Measurements from ENCODE around the gene CYP2U1. TPM values are rescaled to one million over a fixed set of nuclear protein-coding genes. Genes with fewer than 3 reads are reported as not detected.
A peak's percentile ranks its signal among the peaks of the same experiment; 100 is the strongest.

Gene CYP2U1
- total and polyA plus RNA-seq, 2 donors (not counting 1 experiment from before 2014, with no cell fraction given) = 15.5 to 24.3 TPM

DNA sequence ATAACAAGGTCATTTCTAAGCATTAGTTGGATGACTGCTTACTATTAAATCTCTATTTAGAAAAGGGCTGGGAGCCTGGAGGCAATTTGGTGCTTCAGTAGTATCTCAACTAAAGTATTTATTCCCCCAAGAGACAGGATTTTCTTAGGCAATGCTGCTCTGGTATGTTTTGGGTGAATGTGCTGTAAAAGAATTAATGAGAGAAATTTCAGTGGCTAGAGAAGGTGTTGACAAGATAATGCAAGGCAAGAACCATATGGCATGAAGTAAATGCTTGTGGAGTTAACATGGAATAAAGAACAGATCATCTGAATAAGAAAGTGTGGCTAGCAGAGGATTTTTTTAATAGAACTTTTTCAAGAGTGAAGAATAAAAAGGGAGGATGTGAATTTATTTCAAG lies 3.9 kb downstream of the CYP2U1 start:
- TF ChIP-seq, protein P1, sequence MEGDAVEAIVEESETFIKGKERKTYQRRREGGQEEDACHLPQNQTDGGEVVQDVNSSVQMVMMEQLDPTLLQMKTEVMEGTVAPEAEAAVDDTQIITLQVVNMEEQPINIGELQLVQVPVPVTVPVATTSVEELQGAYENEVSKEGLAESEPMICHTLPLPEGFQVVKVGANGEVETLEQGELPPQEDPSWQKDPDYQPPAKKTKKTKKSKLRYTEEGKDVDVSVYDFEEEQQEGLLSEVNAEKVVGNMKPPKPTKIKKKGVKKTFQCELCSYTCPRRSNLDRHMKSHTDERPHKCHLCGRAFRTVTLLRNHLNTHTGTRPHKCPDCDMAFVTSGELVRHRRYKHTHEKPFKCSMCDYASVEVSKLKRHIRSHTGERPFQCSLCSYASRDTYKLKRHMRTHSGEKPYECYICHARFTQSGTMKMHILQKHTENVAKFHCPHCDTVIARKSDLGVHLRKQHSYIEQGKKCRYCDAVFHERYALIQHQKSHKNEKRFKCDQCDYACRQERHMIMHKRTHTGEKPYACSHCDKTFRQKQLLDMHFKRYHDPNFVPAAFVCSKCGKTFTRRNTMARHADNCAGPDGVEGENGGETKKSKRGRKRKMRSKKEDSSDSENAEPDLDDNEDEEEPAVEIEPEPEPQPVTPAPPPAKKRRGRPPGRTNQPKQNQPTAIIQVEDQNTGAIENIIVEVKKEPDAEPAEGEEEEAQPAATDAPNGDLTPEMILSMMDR (conservative IDR thresholded peaks at IDR 0.05 in 1 of 2, IDR thresholded peaks at IDR 0.05 in 1 of 2; ENCODE audit: low read depth in 1 of 2, low read length in 2 of 2) = no peak
- no peak for TF ChIP-seq EZH2 (IDR thresholded peaks at IDR 0.05; ENCODE audit: low read length, missing control alignments)
- Histone ChIP-seq H3K36me3 (ENCODE audit: control insufficient read depth, insufficient read depth, low read length) (no peaks in the 10 kb centered on the region), H4K20me1 (ENCODE audit: control insufficient read depth, extremely low read depth, insufficient read depth, low read length) (no peaks in the 10 kb centered on the region), H3K9me3 (ENCODE audit: control insufficient read depth, insufficient read depth, low read depth, low read length) (no peaks in the 10 kb centered on the region), H3K9ac (ENCODE audit: insufficient read depth, low read length) (no peak overlapping the region), H2AFZ (ENCODE audit: low read length) (no peak overlapping the region), H3K4me3 (replicated peaks in 1 of 4; ENCODE audit: control extremely low read depth in 1 of 4, insufficient read depth in 1 of 4, low read depth in 3 of 4, low read length in 4 of 4) (no peak overlapping the region), H3K27ac (ENCODE audit: insufficient read depth, low read length) (no peak overlapping the region), H3K27me3 (ENCODE audit: control insufficient read depth, insufficient read depth, low read length) (no peaks in the 10 kb centered on the region), H3K79me2 (ENCODE audit: control insufficient read depth, insufficient read depth, low read length) (peaks cover 2% of the 10 kb centered on the region), H3K4me2 (ENCODE audit: extremely low read depth, insufficient read depth, low read length) (no peak overlapping the region), H3K4me1 (ENCODE audit: control insufficient read depth, extremely low read depth, insufficient read depth, low read length) (peaks cover 2% of the 10 kb centered on the region)
- no peak for DNase-seq (ENCODE audit: low read depth in 2 of 2)

DNA sequence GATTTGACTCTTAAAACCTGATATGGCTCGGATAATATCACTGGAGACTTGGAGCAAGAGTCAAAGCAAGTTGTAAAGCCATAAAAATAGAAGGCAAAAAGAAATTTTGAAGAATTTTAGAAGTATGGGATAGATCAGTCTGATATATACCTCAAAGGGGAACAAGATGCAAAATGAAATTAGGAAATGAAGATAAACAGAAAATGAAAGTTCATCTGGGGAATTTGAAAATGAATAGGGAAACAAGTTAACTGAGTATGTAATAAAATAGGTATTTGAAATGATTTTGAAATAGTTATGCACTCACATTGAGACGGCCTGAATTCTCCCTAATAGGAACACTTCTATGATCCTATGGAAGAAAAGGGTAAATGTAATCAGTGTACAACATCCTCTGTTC lies 5.7 kb downstream of the CYP2U1 start:
- Histone ChIP-seq H3K36me3 (ENCODE audit: control insufficient read depth, insufficient read depth, low read length) (no peaks in the 10 kb centered on the region), H3K4me3 (replicated peaks in 1 of 4; ENCODE audit: control extremely low read depth in 1 of 4, insufficient read depth in 1 of 4, low read depth in 3 of 4, low read length in 4 of 4) (no peak overlapping the region), H3K9ac (ENCODE audit: insufficient read depth, low read length) (no peak overlapping the region), H3K79me2 (ENCODE audit: control insufficient read depth, insufficient read depth, low read length) (peaks cover 2% of the 10 kb centered on the region), H3K4me2 (ENCODE audit: extremely low read depth, insufficient read depth, low read length) (no peak overlapping the region), H2AFZ (ENCODE audit: low read length) (no peak overlapping the region), H4K20me1 (ENCODE audit: control insufficient read depth, extremely low read depth, insufficient read depth, low read length) (no peaks in the 10 kb centered on the region), H3K4me1 (ENCODE audit: control insufficient read depth, extremely low read depth, insufficient read depth, low read length) (peaks cover 2% of the 10 kb centered on the region), H3K27ac (ENCODE audit: insufficient read depth, low read length) (no peak overlapping the region), H3K9me3 (ENCODE audit: control insufficient read depth, insufficient read depth, low read depth, low read length) (no peaks in the 10 kb centered on the region), H3K27me3 (ENCODE audit: control insufficient read depth, insufficient read depth, low read length) (no peaks in the 10 kb centered on the region)
- TF ChIP-seq EZH2 (IDR thresholded peaks at IDR 0.05; ENCODE audit: low read length, missing control alignments) = no peak
- TF ChIP-seq, protein P1 (conservative IDR thresholded peaks at IDR 0.05 in 1 of 2, IDR thresholded peaks at IDR 0.05 in 1 of 2; ENCODE audit: low read depth in 1 of 2, low read length in 2 of 2) = no peak
- no peak for DNase-seq (ENCODE audit: low read depth in 2 of 2)

DNA sequence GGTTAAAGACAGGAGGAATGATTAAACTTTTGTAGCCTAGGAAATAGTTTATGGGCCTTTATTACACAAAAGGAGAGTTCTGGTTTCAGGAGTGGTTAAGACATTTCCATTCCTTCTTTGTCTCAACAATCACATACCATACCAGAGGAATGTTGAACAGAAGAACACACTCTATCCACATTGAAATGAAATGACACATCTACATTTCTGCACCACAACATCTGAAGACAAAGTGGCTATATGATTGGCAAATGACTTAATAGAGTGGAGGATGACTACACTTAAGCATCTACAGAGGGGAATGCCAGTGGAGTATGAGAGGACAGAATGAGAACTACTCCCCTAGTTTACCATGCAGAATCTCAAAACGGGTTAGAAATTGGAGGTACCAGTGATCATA lies 8.0 kb downstream of the CYP2U1 start:
- no peak overlapping the region for H3K4me3 ChIP-seq (replicated peaks in 1 of 4; ENCODE audit: control extremely low read depth in 1 of 4, insufficient read depth in 1 of 4, low read depth in 3 of 4, low read length in 4 of 4)
- TF ChIP-seq, protein P1 (conservative IDR thresholded peaks at IDR 0.05 in 1 of 2, IDR thresholded peaks at IDR 0.05 in 1 of 2; ENCODE audit: low read depth in 1 of 2, low read length in 2 of 2) = no peak
- TF ChIP-seq EZH2 (IDR thresholded peaks at IDR 0.05; ENCODE audit: low read length, missing control alignments) = no peak
- DNase-seq (ENCODE audit: low read depth in 2 of 2) = peak in 1 of 2 donors; percentile 56
- H3K27ac ChIP-seq (ENCODE audit: insufficient read depth, low read length) = no peak overlapping the region
- no peaks in the 10 kb centered on the region for H3K4me1 ChIP-seq (ENCODE audit: control insufficient read depth, extremely low read depth, insufficient read depth, low read length)
- no peak overlapping the region for H3K4me2 ChIP-seq (ENCODE audit: extremely low read depth, insufficient read depth, low read length)
- H3K36me3 ChIP-seq (ENCODE audit: control insufficient read depth, insufficient read depth, low read length) = no peaks in the 10 kb centered on the region
- H3K27me3 ChIP-seq (ENCODE audit: control insufficient read depth, insufficient read depth, low read length) = no peaks in the 10 kb centered on the region
- H3K9me3 ChIP-seq (ENCODE audit: control insufficient read depth, insufficient read depth, low read depth, low read length) = no peaks in the 10 kb centered on the region
- no peak overlapping the region for H2AFZ ChIP-seq (ENCODE audit: low read length)
- H3K9ac ChIP-seq (ENCODE audit: insufficient read depth, low read length) = no peak overlapping the region
- H4K20me1 ChIP-seq (ENCODE audit: control insufficient read depth, extremely low read depth, insufficient read depth, low read length) = no peaks in the 10 kb centered on the region
- no peaks in the 10 kb centered on the region for H3K79me2 ChIP-seq (ENCODE audit: control insufficient read depth, insufficient read depth, low read length)

Data from fibroblast of lung (primary cell).